Measurements from ENCODE around the gene SNX9. TPM values are rescaled to one million over a fixed set of nuclear protein-coding genes. Genes with fewer than 3 reads are reported as not detected.

The SNX9 gene
- total RNA-seq = 10 to 100 TPM; 13.7 to 57.2 (median 50.7) TPM

DNA sequence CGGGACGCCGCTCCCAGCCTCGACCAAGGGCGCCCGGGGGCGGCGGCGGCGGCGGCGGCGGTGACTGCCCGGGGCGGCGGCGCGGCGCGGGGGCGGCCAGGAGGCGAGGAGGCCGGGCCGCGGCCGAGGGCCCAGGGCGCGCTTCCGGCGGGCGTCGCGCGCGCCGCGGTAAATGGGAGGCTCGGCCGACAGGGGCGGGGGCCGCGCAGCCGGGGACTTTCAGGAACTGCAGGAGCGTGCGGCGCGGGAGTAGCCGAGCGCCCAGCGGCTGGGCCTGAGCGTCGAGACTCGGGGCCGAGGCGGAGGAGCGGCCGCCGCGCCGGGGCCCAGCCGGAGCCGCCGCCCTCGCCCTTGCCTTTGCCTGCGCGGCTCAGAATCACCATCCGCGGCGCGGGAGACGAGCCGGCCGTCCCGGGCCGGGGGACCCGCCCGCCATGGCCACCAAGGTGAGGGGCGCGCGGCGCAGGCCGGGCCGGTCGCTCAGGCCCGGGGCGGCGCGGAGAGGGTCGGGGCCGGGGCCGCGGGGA lies at the start of gene SNX9:
Gene SNX9 (plus strand): TSS at position 246 of the 527 bp plus-strand sequence. CDS start 189 bp downstream, at position 435.
- WGBS, 2 donors (ENCODE audit: low coverage in 1 of 2) = 4% methylated on average over 15 of the region's 92 CpGs; no CpG with 5 or more reads in 1 of the 2 donors

DNA sequence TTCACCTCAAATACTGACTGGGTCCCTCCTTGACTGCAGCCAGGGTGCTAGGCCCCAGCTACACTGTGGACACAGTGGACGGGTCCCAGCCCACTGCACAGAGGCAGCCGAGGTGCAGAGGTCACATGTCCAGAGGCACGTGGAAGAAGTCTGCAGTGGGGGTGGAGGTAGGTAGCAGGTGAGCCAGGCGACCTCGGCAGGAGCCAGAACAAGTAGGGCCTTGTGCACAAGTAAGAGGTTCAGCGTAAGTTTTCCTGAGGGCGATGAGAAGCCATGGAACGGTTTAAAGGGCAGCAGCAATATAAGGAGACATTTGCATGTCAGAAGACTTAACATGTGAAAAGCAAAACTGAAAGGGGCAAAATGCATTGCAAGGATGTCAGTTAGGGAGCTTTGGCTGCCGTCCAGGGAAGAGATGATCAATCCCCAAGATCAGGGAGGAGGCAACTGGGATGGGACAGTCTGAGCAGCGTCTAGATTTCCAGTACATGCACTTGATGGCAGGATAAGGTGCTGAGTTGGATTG lies 49.7 kb upstream of the SNX9 start:
- Histone ChIP-seq H3K9me3 (no peaks in the 10 kb centered on the region), H3K36me3 (no peaks in the 10 kb centered on the region), H3K4me1 (no peaks in the 10 kb centered on the region), H3K27ac (no peak overlapping the region), H3K4me3 (no peak overlapping the region), H3K27me3 (no peaks in the 10 kb centered on the region)
- WGBS, 2 donors (ENCODE audit: low coverage in 1 of 2) = 50 to 65% methylated on average over 4 to 10 of the region's 10 CpGs
- DNase-seq = no peak
- intact Hi-C loops (cut with DNase I; ENCODE audit: low total_unique reads) = no loop called here
- no peak for TF ChIP-seq POLR2A (IDR thresholded peaks at IDR 0.05)
- TF ChIP-seq, protein P1, sequence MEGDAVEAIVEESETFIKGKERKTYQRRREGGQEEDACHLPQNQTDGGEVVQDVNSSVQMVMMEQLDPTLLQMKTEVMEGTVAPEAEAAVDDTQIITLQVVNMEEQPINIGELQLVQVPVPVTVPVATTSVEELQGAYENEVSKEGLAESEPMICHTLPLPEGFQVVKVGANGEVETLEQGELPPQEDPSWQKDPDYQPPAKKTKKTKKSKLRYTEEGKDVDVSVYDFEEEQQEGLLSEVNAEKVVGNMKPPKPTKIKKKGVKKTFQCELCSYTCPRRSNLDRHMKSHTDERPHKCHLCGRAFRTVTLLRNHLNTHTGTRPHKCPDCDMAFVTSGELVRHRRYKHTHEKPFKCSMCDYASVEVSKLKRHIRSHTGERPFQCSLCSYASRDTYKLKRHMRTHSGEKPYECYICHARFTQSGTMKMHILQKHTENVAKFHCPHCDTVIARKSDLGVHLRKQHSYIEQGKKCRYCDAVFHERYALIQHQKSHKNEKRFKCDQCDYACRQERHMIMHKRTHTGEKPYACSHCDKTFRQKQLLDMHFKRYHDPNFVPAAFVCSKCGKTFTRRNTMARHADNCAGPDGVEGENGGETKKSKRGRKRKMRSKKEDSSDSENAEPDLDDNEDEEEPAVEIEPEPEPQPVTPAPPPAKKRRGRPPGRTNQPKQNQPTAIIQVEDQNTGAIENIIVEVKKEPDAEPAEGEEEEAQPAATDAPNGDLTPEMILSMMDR (IDR thresholded peaks at IDR 0.05) = no peak
- TF ChIP-seq POLR2AphosphoS5 (IDR thresholded peaks at IDR 0.05) = no peak
- no peak for TF ChIP-seq EP300 (IDR thresholded peaks at IDR 0.05; ENCODE audit: low read depth)
- in situ Hi-C loops (cut with MboI; ENCODE audit: low pct_ligation_motif_present in 1 of 4, low pct_unique_long_range_greater_than_20kb in 1 of 4, low sequenced_read_pairs in 3 of 4) = loop anchor here in 1 of 4 donors (25.0 kb wide), 1 partner anchor 289 kb away; no protein-coding TSS in a partner anchor

More for the DNA sequence above, at the start of gene SNX9:
- DNase-seq = peak; percentile 83
- intact Hi-C loops (cut with DNase I; ENCODE audit: low total_unique reads) (loop anchor here (5.0 kb wide), 1 partner anchor 66 kb away; no protein-coding TSS in a partner anchor), in situ Hi-C loops (cut with MboI; ENCODE audit: low pct_ligation_motif_present in 1 of 4, low pct_unique_long_range_greater_than_20kb in 1 of 4, low sequenced_read_pairs in 3 of 4) (no loop called here)
- Histone ChIP-seq H3K27me3 (no peaks in the 10 kb centered on the region), H3K4me3 (peak within 1 kb of the TSS; percentile 52 to 100 (median 98)), H3K4me1 (peaks cover 0 to 29% (median 19%) of the 10 kb centered on the region in 4 donors), H3K27ac (peak within 1 kb of the TSS; percentile 92 to 99 (median 98)), H3K36me3 (no peaks in the 10 kb centered on the region), H3K9me3 (no peaks in the 10 kb centered on the region)
- TF ChIP-seq POLR2AphosphoS5 (IDR thresholded peaks at IDR 0.05) (peak; percentile 51 to 86 (median 77)), POLR2A (IDR thresholded peaks at IDR 0.05) (peak; percentile 35), EP300 (IDR thresholded peaks at IDR 0.05; ENCODE audit: low read depth) (no peak)
- TF ChIP-seq, protein P1 (IDR thresholded peaks at IDR 0.05) = no peak

DNA sequence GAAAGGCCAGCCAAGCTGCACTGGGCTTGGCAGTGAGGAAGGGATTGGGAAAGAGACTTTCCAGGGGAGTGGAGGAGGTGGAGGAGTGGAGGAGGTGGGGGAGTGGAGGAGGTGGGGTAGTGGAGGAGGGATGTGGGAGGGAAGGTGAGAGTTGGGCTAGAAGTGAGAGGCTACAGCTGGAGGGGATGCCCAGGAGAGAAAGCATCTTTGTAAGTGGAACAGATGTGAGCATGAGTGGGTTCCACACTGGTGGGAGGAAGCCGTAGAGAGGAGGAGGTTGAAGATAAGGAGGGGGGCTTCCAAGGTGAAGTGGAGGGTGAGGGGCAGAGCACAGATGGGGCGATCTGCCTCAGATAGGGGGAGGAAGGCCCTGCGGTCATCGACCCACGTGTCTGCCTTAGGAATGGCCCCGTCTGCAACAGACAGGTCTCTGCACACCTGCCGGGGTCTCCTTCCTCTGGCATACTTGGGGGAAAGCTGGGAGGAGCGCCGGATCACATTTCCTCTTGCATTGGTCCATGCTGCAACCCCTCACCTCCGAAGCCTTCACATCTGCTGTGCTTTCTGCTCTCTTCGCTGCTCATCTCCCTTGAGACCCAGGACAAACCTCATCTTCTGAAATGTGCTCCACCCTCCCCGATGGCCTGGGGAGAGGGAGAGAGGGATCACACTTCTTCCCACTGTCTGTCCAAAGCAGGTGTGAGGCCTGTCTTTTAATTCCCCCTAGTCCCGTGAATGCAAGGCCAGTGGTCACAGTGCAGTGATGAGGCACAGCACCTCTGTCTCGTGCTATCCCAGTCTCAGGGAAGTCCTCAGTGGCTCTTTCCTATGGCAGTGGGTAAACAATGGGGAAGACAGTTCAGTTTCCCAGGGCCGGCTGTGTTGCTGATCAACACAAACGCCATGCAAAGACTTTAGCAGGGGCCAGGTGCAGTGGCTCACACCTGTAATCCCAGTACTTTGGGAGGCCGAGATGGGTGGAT lies 48.6 kb upstream of the SNX9 start:
- 68 to 80% methylated on average over 3 to 16 of the region's 17 CpGs for WGBS, 2 donors (ENCODE audit: low coverage in 1 of 2)
- intact Hi-C loops (cut with DNase I; ENCODE audit: low total_unique reads) (no loop called here), in situ Hi-C loops (cut with MboI; ENCODE audit: low pct_ligation_motif_present in 1 of 4, low pct_unique_long_range_greater_than_20kb in 1 of 4, low sequenced_read_pairs in 3 of 4) (loop anchor here in 1 of 4 donors (25.0 kb wide), 1 partner anchor 288 kb away; no protein-coding TSS in a partner anchor)

More for the DNA sequence above, 48.6 kb upstream of the SNX9 start:
- H3K4me1 ChIP-seq = no peaks in the 10 kb centered on the region
- no peaks in the 10 kb centered on the region for H3K9me3 ChIP-seq
- H3K4me3 ChIP-seq = no peak overlapping the region
- no peaks in the 10 kb centered on the region for H3K27me3 ChIP-seq
- no peak for DNase-seq
- H3K36me3 ChIP-seq = no peaks in the 10 kb centered on the region
- no peak overlapping the region for H3K27ac ChIP-seq
- TF ChIP-seq EP300 (IDR thresholded peaks at IDR 0.05; ENCODE audit: low read depth) (no peak), POLR2AphosphoS5 (IDR thresholded peaks at IDR 0.05) (no peak), POLR2A (IDR thresholded peaks at IDR 0.05) (no peak)
- TF ChIP-seq, protein P1 (IDR thresholded peaks at IDR 0.05) = no peak

Measured in transverse colon (tissue), 4 donors.